Activated gamma-delta T cell treated with Interleukin-2 at 50 U/mL for 16 hours (primary cell): ENCODE data around the gene VWA8.
A peak's percentile ranks its signal among the peaks of the same experiment; 100 is the strongest.
"Not testable (repeated sequence)": the region's sequence is repeated elsewhere in the genome, so short reads cannot be mapped to it uniquely, and the experiment has no call there.

Experiments
- DNase-seq: peaks from one replicate; pipeline ENCODE4 v3.0.0-alpha.2; 2020

The VWA8 gene

GRCh38 chr13:41608111-41608838, 352.6 kb downstream of the VWA8 start:
- DNase-seq = no peak

GRCh38 chr13:41606646-41607045, 354.3 kb downstream of the VWA8 start:
- DNase-seq = no peak

DNA sequence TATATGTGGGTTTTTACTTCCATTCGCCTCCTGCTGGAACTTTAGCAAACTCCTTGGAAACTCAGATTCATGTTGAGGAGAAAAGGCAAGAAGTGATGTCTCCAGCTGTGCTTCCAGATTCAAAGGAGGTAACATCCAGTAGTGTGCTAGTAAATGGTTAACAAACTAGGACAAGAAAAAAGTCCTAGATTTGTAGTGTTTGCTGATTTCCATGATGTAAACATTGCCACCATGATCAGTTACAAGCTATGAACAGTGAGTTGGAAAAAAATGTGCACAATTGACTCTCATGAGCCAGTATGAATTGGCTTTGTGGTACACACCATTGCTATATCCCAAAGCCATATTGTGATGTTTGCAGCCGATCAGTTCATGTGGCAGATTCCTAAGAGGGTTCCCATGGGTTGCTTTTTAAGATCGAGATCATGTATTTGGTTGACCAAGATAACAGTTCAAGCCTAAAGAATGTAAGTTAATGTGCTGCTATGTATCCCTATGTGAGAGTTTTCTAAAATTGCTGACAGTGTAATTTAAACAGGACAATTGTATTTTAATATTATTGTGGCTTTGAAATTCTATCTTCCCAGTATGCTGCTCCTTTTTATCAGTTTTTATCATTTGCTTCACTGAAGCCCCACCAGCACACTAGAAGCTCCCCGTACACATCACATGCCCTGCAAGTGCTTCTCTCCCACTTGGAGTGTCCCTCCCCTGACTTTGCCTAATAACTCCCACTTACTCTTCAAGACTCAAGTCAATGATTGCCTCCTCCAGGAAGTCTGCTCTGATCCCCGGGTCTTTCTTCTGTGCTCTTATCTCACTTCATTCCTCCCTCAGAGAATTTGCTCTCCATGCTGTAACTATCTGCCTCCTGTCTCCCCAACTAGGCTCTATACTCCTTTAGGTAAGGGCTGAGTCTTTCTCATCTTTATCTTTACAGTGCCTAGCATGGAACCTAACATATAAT, 355.3 kb downstream of the VWA8 start:
- no peak for DNase-seq

- no peak for DNase-seq
These were observed 357.0 kb downstream of the VWA8 start for GRCh38 chr13:41603917-41604316.

DNA sequence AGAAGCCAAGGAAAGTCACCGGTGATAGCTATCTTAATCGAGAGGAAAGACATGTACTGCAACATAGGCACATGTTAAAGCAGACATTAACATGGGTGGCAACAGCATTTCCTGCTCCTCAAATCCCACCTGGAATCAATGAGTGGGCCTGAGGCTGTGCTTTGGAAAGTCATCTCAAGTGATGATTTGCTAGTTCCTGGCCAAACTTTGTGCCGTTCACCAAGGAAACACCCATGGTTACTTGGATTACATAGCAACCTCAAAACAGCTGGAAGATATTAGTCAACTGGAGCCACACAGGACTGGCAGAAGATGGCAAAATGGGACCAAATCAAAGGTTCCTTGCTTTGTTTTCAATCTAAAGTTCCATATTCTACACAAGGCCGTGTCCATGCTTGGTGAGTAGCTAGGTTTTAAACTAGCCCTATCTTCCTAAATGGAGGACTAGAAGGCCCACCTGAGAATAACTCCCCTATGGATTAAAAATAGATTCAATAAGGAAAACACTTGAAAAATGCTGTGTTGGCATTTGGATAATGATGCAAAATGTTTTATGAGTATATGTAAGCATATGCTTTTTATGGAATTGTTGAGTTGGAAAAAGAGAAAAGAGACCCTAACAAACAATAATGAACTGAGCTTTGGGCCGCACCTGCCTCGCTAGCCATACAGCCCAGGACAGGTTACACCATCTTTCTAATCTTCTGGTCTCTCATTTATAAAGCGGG, 359.0 kb downstream of the VWA8 start:
- no peak for DNase-seq

DNA sequence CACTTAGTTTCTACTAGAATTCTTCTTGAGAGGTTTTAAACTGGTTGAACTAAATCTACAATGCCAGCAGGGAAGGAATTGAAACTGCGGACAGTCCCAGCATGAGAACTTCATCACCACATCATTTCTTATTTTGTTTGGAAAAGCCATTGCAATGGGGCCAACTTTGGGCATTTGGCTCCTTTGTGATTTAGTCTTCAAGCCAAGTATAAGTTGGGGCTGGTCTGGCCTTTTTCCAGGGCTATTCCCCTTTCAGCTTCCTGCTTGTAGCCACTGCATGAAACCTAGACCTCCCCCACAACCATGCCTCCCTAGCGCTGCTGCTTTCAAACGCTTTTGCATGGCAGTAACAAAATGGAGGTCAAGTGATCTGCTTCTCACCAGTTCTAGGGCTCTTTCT, 361.3 kb downstream of the VWA8 start:
- DNase-seq = no peak

GRCh38 chr13:41597348-41598041, 363.4 kb downstream of the VWA8 start:
- DNase-seq = no peak

DNA sequence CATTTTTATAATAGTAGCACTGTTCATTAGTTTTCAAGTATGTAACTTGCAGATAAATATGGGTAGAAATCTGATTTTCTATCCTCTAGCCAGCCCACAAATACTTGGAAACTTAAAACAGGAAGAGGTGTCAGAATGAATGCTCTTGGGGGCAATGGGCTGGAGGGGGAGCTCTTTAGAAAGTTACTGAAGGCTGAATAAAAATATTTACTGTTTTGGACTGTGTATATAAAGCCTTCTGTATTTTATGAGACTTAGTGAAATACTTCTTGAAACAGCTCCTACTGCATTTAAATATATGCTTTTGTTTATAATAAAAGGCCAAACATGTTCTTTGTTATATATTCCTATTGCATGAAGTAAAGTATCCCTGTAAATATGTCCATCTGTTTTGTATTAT, 364.7 kb downstream of the VWA8 start:
- no peak for DNase-seq

GRCh38 chr13:41595298-41595697, 365.6 kb downstream of the VWA8 start:
- no peak for DNase-seq

GRCh38 chr13:41590643-41591042, 370.3 kb downstream of the VWA8 start:
- no peak for DNase-seq

DNA sequence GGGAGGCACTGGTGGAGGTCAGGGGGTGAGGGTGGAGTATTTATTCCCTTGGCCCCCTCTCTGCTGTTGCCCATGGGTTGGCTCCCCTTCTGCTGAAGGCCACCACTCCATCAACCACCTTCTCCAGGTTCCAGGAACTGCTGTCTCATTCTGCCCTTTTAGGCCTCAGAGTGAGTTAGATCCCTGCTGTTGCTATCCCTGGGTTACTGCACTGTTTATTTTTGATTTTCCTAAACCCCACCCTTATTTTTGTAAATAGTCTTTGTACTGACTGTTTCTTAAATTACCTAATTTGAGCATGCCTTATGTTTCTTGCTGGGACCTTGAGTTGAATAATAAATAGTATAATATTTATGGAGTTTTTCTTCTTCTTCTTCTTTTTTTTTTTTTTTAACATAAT, 370.8 kb downstream of the VWA8 start:
- no peak for DNase-seq

DNA sequence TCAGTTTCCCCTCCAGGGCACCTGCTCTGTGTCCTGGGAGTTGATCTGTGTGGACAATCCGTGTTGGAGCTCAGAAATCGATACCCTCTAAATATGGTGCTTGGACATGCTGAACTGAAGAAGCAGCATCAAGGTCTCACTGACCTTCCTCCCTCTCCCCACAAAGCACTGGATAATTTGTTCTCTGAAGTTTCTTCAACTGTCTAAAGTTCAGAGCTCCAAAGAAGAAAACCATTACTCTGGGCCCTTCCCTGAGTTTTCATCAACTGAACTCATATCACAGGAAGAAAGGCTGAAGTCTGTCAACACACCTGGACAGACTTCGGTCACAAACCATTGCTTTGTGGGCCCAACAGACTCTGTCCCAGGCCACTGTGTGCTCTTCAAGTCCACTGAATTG, 371.5 kb downstream of the VWA8 start:
- DNase-seq = no peak

- no peak for DNase-seq
These were observed 372.0 kb downstream of the VWA8 start for GRCh38 chr13:41588899-41589298.

DNA sequence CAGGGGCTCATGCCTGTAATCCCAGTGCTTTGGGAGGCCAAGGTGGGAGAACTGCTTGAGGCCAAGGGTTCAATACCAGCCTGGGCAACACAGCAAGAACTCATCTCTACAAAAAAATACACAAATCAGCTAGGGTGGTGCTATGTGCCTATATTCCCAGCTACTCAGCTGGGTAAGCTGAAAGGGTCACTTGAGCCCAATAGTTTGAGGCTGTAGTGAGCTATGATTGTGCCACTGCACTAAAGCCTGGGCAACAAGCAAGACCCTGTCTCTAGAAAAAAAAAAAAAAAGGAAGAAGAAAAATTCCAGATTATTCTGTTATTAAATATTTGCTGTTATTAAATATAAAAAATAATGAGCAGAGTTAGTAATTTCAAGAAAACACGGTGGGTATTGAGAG, 372.5 kb downstream of the VWA8 start:
- no peak for DNase-seq

DNA sequence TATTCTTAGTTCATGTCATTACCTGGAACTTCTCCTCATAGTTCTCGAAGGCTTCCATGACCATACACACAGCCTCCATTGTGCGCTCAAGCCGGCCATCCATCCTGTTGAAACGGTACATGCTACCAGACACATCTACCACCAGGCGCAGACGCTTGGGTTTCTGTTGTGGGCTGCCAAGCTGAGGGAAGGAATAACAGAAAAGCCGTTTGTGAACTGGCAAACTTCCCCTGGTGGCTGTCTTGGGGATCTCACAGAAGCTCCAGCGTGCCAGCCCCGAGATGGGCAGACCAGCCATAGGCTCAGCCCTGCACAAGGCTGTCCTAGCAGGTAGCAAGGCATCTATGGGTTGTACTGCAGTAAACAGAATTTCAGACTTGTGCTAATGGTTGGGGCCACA, 373.4 kb downstream of the VWA8 start:
- peak; percentile 16 for DNase-seq

DNA sequence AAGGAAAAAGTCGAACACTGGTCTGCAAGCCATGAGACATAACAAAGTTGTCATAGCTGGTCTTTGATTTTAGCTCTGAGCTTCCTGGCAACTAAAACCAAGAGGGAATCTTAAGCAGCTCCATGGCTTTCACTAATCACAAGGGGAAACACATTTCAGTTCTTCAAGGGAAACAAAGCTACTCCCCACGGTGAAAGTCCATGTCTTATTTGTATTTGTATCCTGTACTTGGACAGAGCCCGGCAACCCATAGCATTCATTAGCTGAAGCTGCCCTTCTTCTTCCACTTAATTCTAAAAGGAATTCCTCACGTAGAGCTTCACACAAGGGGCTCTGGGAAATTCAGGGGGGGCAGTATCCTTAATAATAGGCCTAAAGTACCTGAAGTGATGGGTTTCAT, 374.7 kb downstream of the VWA8 start:
- DNase-seq = no peak

DNA sequence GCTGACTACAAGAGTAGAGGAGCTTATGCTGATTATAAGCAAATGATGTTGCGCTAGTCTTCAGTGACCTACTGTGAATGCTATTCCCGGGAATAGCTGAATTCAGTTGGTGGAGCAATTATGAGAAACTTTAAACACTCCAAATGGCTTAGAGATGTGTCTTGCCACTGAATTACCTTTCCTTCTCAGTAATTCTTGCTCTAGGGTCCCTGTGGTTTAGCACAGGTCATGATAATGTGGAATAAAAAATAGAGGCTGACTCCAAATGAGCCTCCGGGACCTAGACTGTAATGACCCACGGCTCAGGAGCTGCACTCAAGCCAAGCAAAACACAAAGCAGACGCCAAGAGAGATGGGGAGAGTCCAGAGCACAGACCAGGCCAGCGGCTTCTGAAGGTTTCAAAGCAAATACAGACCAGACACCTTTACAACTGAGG, 378.9 kb downstream of the VWA8 start:
- DNase-seq = no peak

- no peak for DNase-seq
These were observed 380.6 kb downstream of the VWA8 start for GRCh38 chr13:41580345-41580744.

- no peak for DNase-seq
These were observed 381.0 kb downstream of the VWA8 start for GRCh38 chr13:41579881-41580280.

- no peak for DNase-seq
These were observed 381.7 kb downstream of the VWA8 start for GRCh38 chr13:41579168-41579567.

GRCh38 chr13:41578371-41578770, 382.5 kb downstream of the VWA8 start:
- no peak for DNase-seq

GRCh38 chr13:41577436-41577835, 383.5 kb downstream of the VWA8 start:
- DNase-seq = no peak

- not testable (repeated sequence) for DNase-seq
These were observed 387.3 kb downstream of the VWA8 start for GRCh38 chr13:41573640-41574039.
